ENCODE results near the gene IL15RA.

The IL15RA gene

GRCh38 chr10:6019010-6019782, 41.9 kb upstream of the IL15RA start:
- no peaks in the 10 kb centered on the region for H3K36me3 ChIP-seq (ENCODE audit: low read length)
- no peaks in the 10 kb centered on the region for H3K27me3 ChIP-seq (ENCODE audit: low read length)
- H3K4me3 ChIP-seq (ENCODE audit: insufficient read depth, low read length, poor library complexity, severe bottlenecking) = no peak overlapping the region
- no peaks in the 10 kb centered on the region for H3K9me3 ChIP-seq (ENCODE audit: insufficient read depth, low read length)
- H3K9ac ChIP-seq (ENCODE audit: low read length) = no peak overlapping the region
- H3K79me2 ChIP-seq (ENCODE audit: insufficient read depth, low read length) = no peaks in the 10 kb centered on the region
- TF ChIP-seq CTCF (IDR thresholded peaks at IDR 0.05; ENCODE audit: insufficient read depth, low read length, poor library complexity, severe bottlenecking) (no peak), EZH2phosphoT487 (conservative IDR thresholded peaks at IDR 0.05; ENCODE audit: low read length) (no peak)
- no peaks in the 10 kb centered on the region for H3F3A ChIP-seq (ENCODE audit: insufficient read depth)
- H2AFZ ChIP-seq (ENCODE audit: low read depth, low read length, severe bottlenecking) = no peak overlapping the region
- no peak overlapping the region for H3K4me2 ChIP-seq (ENCODE audit: low read depth, low read length, poor library complexity, severe bottlenecking)
- H4K20me1 ChIP-seq (ENCODE audit: low read depth, low read length) = no peaks in the 10 kb centered on the region
- H3K27ac ChIP-seq (ENCODE audit: low read depth, low read length) = no peak overlapping the region
- no peaks in the 10 kb centered on the region for H3K9me2 ChIP-seq (replicated peaks; ENCODE audit: insufficient read depth, low read length)

- H3K27ac ChIP-seq (ENCODE audit: low read depth, low read length) = no peak overlapping the region
Measured at GRCh38 chr10:6018422-6018821, 41.1 kb upstream of the IL15RA start.

GRCh38 chr10:6017781-6018354, 40.5 kb upstream of the IL15RA start:
- H3K27ac ChIP-seq (ENCODE audit: low read depth, low read length) = no peak overlapping the region
- H3F3A ChIP-seq (ENCODE audit: insufficient read depth) = no peaks in the 10 kb centered on the region

More at GRCh38 chr10:6018422-6018821, 41.1 kb upstream of the IL15RA start:
- Histone ChIP-seq H3K36me3 (ENCODE audit: low read length) (no peaks in the 10 kb centered on the region), H3K4me3 (ENCODE audit: insufficient read depth, low read length, poor library complexity, severe bottlenecking) (no peak overlapping the region), H3K9me2 (replicated peaks; ENCODE audit: insufficient read depth, low read length) (no peaks in the 10 kb centered on the region), H3F3A (ENCODE audit: insufficient read depth) (no peaks in the 10 kb centered on the region), H3K4me2 (ENCODE audit: low read depth, low read length, poor library complexity, severe bottlenecking) (no peak overlapping the region), H3K79me2 (ENCODE audit: insufficient read depth, low read length) (no peaks in the 10 kb centered on the region), H2AFZ (ENCODE audit: low read depth, low read length, severe bottlenecking) (no peak overlapping the region), H3K9me3 (ENCODE audit: insufficient read depth, low read length) (no peaks in the 10 kb centered on the region), H3K27me3 (ENCODE audit: low read length) (no peaks in the 10 kb centered on the region), H4K20me1 (ENCODE audit: low read depth, low read length) (no peaks in the 10 kb centered on the region), H3K9ac (ENCODE audit: low read length) (no peak overlapping the region)
- TF ChIP-seq CTCF (IDR thresholded peaks at IDR 0.05; ENCODE audit: insufficient read depth, low read length, poor library complexity, severe bottlenecking) = no peak
- TF ChIP-seq EZH2phosphoT487 (conservative IDR thresholded peaks at IDR 0.05; ENCODE audit: low read length) = no peak

More at GRCh38 chr10:6017781-6018354, 40.5 kb upstream of the IL15RA start:
- H3K4me2 ChIP-seq (ENCODE audit: low read depth, low read length, poor library complexity, severe bottlenecking) = no peak overlapping the region
- no peaks in the 10 kb centered on the region for H3K27me3 ChIP-seq (ENCODE audit: low read length)
- TF ChIP-seq EZH2phosphoT487 (conservative IDR thresholded peaks at IDR 0.05; ENCODE audit: low read length) = no peak
- TF ChIP-seq CTCF (IDR thresholded peaks at IDR 0.05; ENCODE audit: insufficient read depth, low read length, poor library complexity, severe bottlenecking) = no peak
- no peaks in the 10 kb centered on the region for H3K79me2 ChIP-seq (ENCODE audit: insufficient read depth, low read length)
- no peaks in the 10 kb centered on the region for H3K36me3 ChIP-seq (ENCODE audit: low read length)
- H3K9me2 ChIP-seq (replicated peaks; ENCODE audit: insufficient read depth, low read length) = no peaks in the 10 kb centered on the region
- H3K9me3 ChIP-seq (ENCODE audit: insufficient read depth, low read length) = no peaks in the 10 kb centered on the region
- H3K4me3 ChIP-seq (ENCODE audit: insufficient read depth, low read length, poor library complexity, severe bottlenecking) = no peak overlapping the region
- no peak overlapping the region for H2AFZ ChIP-seq (ENCODE audit: low read depth, low read length, severe bottlenecking)
- H4K20me1 ChIP-seq (ENCODE audit: low read depth, low read length) = no peaks in the 10 kb centered on the region
- no peak overlapping the region for H3K9ac ChIP-seq (ENCODE audit: low read length)
